Measurements from ENCODE around the gene TADA1. TPM values are rescaled to one million over a fixed set of nuclear protein-coding genes. Genes with fewer than 3 reads are reported as not detected.

The TADA1 gene
- total RNA-seq, 1 experiment from 2014 or later = 16.0 TPM

DNA sequence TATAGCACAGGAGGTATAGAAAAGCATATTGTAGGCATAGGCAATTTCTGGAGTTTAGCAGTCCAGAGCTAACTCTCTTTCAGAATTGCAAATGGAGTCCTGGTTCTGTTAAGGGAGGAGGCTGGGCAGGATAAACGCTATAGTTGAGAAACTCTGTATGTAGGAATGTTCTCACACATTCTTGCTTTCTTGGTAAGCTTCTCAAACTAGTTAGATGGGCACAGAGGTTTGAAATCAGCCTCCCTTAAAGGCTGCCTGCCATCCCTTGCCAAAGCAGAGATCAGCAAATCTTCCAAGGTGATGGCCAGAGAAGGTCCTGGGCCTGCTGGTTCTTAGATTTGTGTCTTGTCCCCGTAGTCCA, 42.9 kb upstream of the TADA1 start:
- Histone ChIP-seq H3K4me3 (replicated peaks in 1 of 2; ENCODE audit: low read depth in 1 of 2, low read length in 2 of 2) (no peak overlapping the region), H3K27me3 (ENCODE audit: insufficient read depth, low read length) (no peaks in the 10 kb centered on the region), H3K36me3 (ENCODE audit: control insufficient read depth in 1 of 2, insufficient read depth in 2 of 2, low read length in 2 of 2) (no peaks in the 10 kb centered on the region), H3K9me3 (ENCODE audit: control insufficient read depth in 1 of 2, insufficient read depth in 1 of 2, low read depth in 1 of 2, low read length in 2 of 2) (no peaks in the 10 kb centered on the region), H4K20me1 (ENCODE audit: insufficient read depth) (no peaks in the 10 kb centered on the region), H3K4me2 (ENCODE audit: low read length) (no peak overlapping the region), H3K9ac (ENCODE audit: low read length) (no peak overlapping the region), H2AFZ (ENCODE audit: low read depth, low read length, poor library complexity, severe bottlenecking) (no peak overlapping the region), H3K79me2 (ENCODE audit: insufficient read depth, low read length) (no peaks in the 10 kb centered on the region), H3K4me1 (ENCODE audit: control insufficient read depth in 1 of 2, insufficient read depth in 2 of 2, low read length in 2 of 2) (peaks cover 0 to 25% of the 10 kb centered on the region in 2 experiments; a peak in 2 of 4 replicates), H3K27ac (ENCODE audit: low read depth, low read length) (no peak overlapping the region), H3K9me2 (ENCODE audit: insufficient read depth) (no peaks in the 10 kb centered on the region)
- intact Hi-C loops (cut with micrococcal nuclease) = no loop called here
- no peak for DNase-seq (ENCODE audit: low read depth, low spot score)
- ChIA-PET POLR2A (no interaction called here), CTCF (interaction anchor here (1.7 kb wide), 1 partner anchor 9 kb away, joined by 8 read pairs; no protein-coding TSS in a partner anchor), RAD21 (ENCODE audit: low non-redundant PET in 1 of 2, low total read pairs in 2 of 2, uncharacterized antibody in 2 of 2, unreplicated experiment in 2 of 2) (no interaction called here)
- no peak for TF ChIP-seq SP1 (IDR thresholded peaks at IDR 0.05; ENCODE audit: low read depth)
- TF ChIP-seq, protein P1, sequence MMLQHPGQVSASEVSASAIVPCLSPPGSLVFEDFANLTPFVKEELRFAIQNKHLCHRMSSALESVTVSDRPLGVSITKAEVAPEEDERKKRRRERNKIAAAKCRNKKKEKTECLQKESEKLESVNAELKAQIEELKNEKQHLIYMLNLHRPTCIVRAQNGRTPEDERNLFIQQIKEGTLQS (IDR thresholded peaks at IDR 0.05) = no peak
- no peak for TF ChIP-seq CEBPB (IDR thresholded peaks at IDR 0.05; ENCODE audit: low read depth)
- no peak for TF ChIP-seq ELF1 (IDR thresholded peaks at IDR 0.05; ENCODE audit: borderline replicate concordance, low read depth)
- TF ChIP-seq RAD21 (IDR thresholded peaks at IDR 0.05; ENCODE audit: low read depth) = no peak
- TF ChIP-seq POLR2A (IDR thresholded peaks at IDR 0.05; ENCODE audit: borderline replicate concordance, extremely low read depth, insufficient read depth, insufficient read length) = no peak
- no peak for TF ChIP-seq JUND (IDR thresholded peaks at IDR 0.05)
- TF ChIP-seq EZH2 (IDR thresholded peaks at IDR 0.05) = no peak
- TF ChIP-seq CBX3 (IDR thresholded peaks at IDR 0.05; ENCODE audit: low read depth) = no peak
- no peak for TF ChIP-seq TCF7L2 (IDR thresholded peaks at IDR 0.05; ENCODE audit: borderline replicate concordance, extremely low read depth, insufficient read depth, insufficient read length)
- no TSS peak for BruUV-seq (replicated peaks)
- no peak for ATAC-seq

DNA sequence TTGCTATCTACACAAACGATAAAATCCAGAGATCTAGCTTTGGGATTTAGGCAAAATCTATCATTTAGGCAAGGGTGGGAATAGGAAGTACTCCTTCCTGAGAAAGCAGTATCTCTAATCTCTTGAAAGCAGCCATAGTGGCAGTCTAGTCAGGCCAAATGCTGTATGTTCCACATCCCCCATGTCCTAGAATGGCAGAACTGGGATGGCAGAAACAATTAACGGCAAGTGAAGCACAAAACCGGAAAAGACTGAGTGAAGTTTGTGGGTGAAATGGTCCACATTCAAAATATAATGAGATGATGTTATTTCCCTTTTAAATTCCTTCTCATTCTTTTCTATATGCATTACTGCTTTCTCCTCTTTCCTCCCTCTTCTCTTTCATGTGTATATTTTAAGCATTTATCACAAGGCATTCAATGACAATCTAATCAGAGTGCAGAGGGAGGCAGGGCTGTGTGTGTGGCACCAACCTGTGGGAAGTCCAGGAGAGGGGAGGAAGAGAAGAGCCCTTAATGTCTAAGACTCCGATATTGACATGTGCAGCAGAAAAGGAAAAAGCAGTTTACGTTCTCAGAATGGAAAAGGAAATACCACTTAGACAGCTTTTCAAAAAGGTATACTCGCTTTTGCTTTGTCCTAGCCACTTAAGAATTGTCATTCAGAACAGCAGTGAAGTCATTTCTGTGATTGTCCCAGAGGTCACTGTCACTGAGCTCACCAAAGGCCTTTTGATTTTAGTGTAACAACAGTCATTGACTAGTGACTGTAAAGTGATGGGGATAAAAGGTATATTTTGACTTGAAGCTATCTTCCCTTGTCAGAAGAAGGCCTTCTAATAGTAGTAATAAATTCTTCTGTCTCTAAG, 42.3 kb upstream of the TADA1 start:
- intact Hi-C loops (cut with micrococcal nuclease) = no loop called here
- CTCF ChIA-PET = interaction anchor here (1.7 kb wide), 1 partner anchor 8 kb away, joined by 8 read pairs; no protein-coding TSS in a partner anchor
- TF ChIP-seq RAD21 (IDR thresholded peaks at IDR 0.05; ENCODE audit: low read depth) (no peak), SIN3A (IDR thresholded peaks at IDR 0.05; ENCODE audit: low read depth) (no peak), ELF1 (IDR thresholded peaks at IDR 0.05; ENCODE audit: borderline replicate concordance, low read depth) (no peak), YY1 (IDR thresholded peaks at IDR 0.05; ENCODE audit: extremely low read depth, insufficient replicate concordance, low read depth, low read length) (no peak), POLR2A (IDR thresholded peaks at IDR 0.05; ENCODE audit: borderline replicate concordance, extremely low read depth, insufficient read depth, insufficient read length) (no peak), ZNF274 (IDR thresholded peaks at IDR 0.05; ENCODE audit: low read depth, low read length) (no peak), SRF (IDR thresholded peaks at IDR 0.05; ENCODE audit: low read depth) (no peak), FOSL1 (IDR thresholded peaks at IDR 0.05; ENCODE audit: low read depth) (no peak), CEBPB (IDR thresholded peaks at IDR 0.05; ENCODE audit: low read depth) (no peak), CBX3 (IDR thresholded peaks at IDR 0.05; ENCODE audit: low read depth) (no peak), SP1 (IDR thresholded peaks at IDR 0.05; ENCODE audit: low read depth) (no peak)
- TF ChIP-seq, protein P2, sequence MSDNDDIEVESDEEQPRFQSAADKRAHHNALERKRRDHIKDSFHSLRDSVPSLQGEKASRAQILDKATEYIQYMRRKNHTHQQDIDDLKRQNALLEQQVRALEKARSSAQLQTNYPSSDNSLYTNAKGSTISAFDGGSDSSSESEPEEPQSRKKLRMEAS (IDR thresholded peaks at IDR 0.05) = no peak
- TF ChIP-seq, protein P1 (IDR thresholded peaks at IDR 0.05) = no peak
- TF ChIP-seq, protein P3, sequence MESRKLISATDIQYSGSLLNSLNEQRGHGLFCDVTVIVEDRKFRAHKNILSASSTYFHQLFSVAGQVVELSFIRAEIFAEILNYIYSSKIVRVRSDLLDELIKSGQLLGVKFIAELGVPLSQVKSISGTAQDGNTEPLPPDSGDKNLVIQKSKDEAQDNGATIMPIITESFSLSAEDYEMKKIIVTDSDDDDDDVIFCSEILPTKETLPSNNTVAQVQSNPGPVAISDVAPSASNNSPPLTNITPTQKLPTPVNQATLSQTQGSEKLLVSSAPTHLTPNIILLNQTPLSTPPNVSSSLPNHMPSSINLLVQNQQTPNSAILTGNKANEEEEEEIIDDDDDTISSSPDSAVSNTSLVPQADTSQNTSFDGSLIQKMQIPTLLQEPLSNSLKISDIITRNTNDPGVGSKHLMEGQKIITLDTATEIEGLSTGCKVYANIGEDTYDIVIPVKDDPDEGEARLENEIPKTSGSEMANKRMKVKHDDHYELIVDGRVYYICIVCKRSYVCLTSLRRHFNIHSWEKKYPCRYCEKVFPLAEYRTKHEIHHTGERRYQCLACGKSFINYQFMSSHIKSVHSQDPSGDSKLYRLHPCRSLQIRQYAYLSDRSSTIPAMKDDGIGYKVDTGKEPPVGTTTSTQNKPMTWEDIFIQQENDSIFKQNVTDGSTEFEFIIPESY (IDR thresholded peaks at IDR 0.05; ENCODE audit: extremely low read depth, insufficient replicate concordance, low read length) = no peak

More for the DNA sequence above, 42.3 kb upstream of the TADA1 start:
- no TSS peak for BruUV-seq (replicated peaks)
- no peaks in the 10 kb centered on the region for H3K79me2 ChIP-seq (ENCODE audit: insufficient read depth, low read length)
- RAD21 ChIA-PET (ENCODE audit: low non-redundant PET in 1 of 2, low total read pairs in 2 of 2, uncharacterized antibody in 2 of 2, unreplicated experiment in 2 of 2) = no interaction called here
- no peak overlapping the region for H3K27ac ChIP-seq (ENCODE audit: low read depth, low read length)
- H3K9me2 ChIP-seq (ENCODE audit: insufficient read depth) = no peaks in the 10 kb centered on the region
- H2AFZ ChIP-seq (ENCODE audit: low read depth, low read length, poor library complexity, severe bottlenecking) = no peak overlapping the region
- no peak overlapping the region for H3K4me2 ChIP-seq (ENCODE audit: low read length)
- peaks cover 0 to 29% of the 10 kb centered on the region in 2 experiments; a peak in 2 of 4 replicates for H3K4me1 ChIP-seq (ENCODE audit: control insufficient read depth in 1 of 2, insufficient read depth in 2 of 2, low read length in 2 of 2)
- no peaks in the 10 kb centered on the region for H3K36me3 ChIP-seq (ENCODE audit: control insufficient read depth in 1 of 2, insufficient read depth in 2 of 2, low read length in 2 of 2)
- DNase-seq (ENCODE audit: low read depth, low spot score) (no peak), ATAC-seq (no peak)
- H3K27me3 ChIP-seq (ENCODE audit: insufficient read depth, low read length) = no peaks in the 10 kb centered on the region
- H3K9ac ChIP-seq (ENCODE audit: low read length) = no peak overlapping the region
- H4K20me1 ChIP-seq (ENCODE audit: insufficient read depth) = no peaks in the 10 kb centered on the region
- H3K4me3 ChIP-seq (replicated peaks in 1 of 2; ENCODE audit: low read depth in 1 of 2, low read length in 2 of 2) = no peak overlapping the region
- H3K9me3 ChIP-seq (ENCODE audit: control insufficient read depth in 1 of 2, insufficient read depth in 1 of 2, low read depth in 1 of 2, low read length in 2 of 2) = no peaks in the 10 kb centered on the region
- POLR2A ChIA-PET = no interaction called here
